ENCODE measurements around the gene NOB1. TPM values are rescaled to one million over a fixed set of nuclear protein-coding genes. Genes with fewer than 3 reads are reported as not detected.
"Not testable (repeated sequence)": the region's sequence is repeated elsewhere in the genome, so short reads cannot be mapped to it uniquely, and the experiment has no call there.

The NOB1 gene
- total and polyA plus RNA-seq, 2 experiments from 2014 or later = 24.8 to 44.5 TPM

DNA sequence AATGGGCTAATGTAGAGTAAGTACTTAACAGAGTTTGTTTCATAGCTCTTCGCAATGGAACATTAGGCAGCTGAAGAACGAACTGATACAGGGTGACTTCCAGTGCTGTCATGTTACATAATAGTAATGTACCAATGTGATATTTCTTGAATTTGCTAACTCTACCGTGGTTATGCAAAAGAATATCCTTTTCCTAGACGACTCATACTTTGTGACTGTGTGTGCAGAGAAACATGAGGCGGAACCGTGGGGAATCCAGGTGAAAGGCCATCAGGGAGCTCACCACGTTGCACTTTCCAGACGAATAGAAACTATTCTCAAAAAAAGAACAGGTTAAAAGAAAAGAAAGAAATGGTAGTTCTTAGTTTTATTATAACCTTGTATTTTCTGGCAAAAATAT lies 13.2 kb downstream of the NOB1 start:
- DNase-seq = no peak
- peaks cover 9% of the 10 kb centered on the region; the same call in 1 of the 2 replicates for H3K79me2 ChIP-seq (ENCODE audit: insufficient read depth)
- 76 to 79% methylated on average over 8 of the region's 8 CpGs for WGBS, 2 experiments (ENCODE audit: low coverage in 1 of 2, low lambda C conversion rate in 2 of 2, missing lambda C conversion rate in 2 of 2)
- H3K27me3 ChIP-seq (replicated peaks; ENCODE audit: insufficient read depth) = no peaks in the 10 kb centered on the region
- TF ChIP-seq EZH2phosphoT487 (IDR thresholded peaks at IDR 0.05; ENCODE audit: insufficient read depth, low read depth) (no peak), EZH2 (IDR thresholded peaks at IDR 0.05; ENCODE audit: insufficient read depth, poor library complexity, severe bottlenecking) (no peak)
- no peak overlapping the region for H3K4me2 ChIP-seq (ENCODE audit: unreplicated experiment)
- H3F3A ChIP-seq (ENCODE audit: insufficient read depth) = peaks cover 23% of the 10 kb centered on the region; the same call in 1 of the 2 replicates
- H3K9me2 ChIP-seq (ENCODE audit: insufficient read depth) = no peaks in the 10 kb centered on the region
- no peak overlapping the region for H3K27ac ChIP-seq
- H4K20me1 ChIP-seq (ENCODE audit: insufficient read depth) = no peaks in the 10 kb centered on the region
- no peak overlapping the region for H3K4me3 ChIP-seq
- in situ Hi-C loops (cut with MboI) = no loop called here
- H2AFZ ChIP-seq = no peak overlapping the region
- H3K36me3 ChIP-seq (ENCODE audit: low read depth) = peaks cover 43% of the 10 kb centered on the region
- H3K9ac ChIP-seq = no peak overlapping the region
- no peaks in the 10 kb centered on the region; the same call in 1 of the 2 replicates for H3K4me1 ChIP-seq (ENCODE audit: insufficient read depth)
- H3K9me3 ChIP-seq (ENCODE audit: low read depth) = no peaks in the 10 kb centered on the region

DNA sequence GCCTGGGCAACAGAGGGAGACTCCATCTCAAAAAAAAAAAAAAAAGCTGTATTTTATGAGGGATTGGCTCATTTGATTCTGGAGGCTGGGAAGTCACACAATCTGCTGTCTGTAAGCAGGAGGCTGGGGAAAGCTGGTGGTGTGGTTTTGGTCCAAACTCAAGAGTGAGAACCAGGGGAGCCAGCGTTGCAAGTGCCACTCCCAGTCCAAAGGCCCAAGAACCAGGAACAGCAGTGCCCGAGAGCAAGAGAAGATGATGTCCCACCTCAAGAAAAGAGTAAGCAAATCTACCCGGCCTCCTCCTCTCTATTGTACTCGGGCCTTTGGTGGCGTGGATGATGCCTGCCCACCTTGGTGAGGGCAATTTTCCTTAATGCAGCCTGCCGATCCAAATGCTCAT lies 22.6 kb downstream of the NOB1 start:
- TF ChIP-seq EZH2 (IDR thresholded peaks at IDR 0.05; ENCODE audit: insufficient read depth, poor library complexity, severe bottlenecking) (no peak), EZH2phosphoT487 (IDR thresholded peaks at IDR 0.05; ENCODE audit: insufficient read depth, low read depth) (no peak)
- WGBS, 2 experiments (ENCODE audit: low coverage in 1 of 2, low lambda C conversion rate in 2 of 2, missing lambda C conversion rate in 2 of 2) = 96 to 97% methylated on average over 6 of the region's 6 CpGs
- in situ Hi-C loops (cut with MboI) = no loop called here

GRCh38 chr16:69731280-69731679 lies 23.4 kb downstream of the NOB1 start:
- in situ Hi-C loops (cut with MboI); H3K9ac ChIP-seq; H3K27ac ChIP-seq; H2AFZ ChIP-seq; H3K4me3 ChIP-seq; H4K20me1 ChIP-seq (ENCODE audit: insufficient read depth); H3K4me2 ChIP-seq (ENCODE audit: unreplicated experiment); H3F3A ChIP-seq (ENCODE audit: insufficient read depth); H3K9me2 ChIP-seq (ENCODE audit: insufficient read depth); H3K79me2 ChIP-seq (ENCODE audit: insufficient read depth); H3K4me1 ChIP-seq (ENCODE audit: insufficient read depth); H3K9me3 ChIP-seq (ENCODE audit: low read depth); H3K36me3 ChIP-seq (ENCODE audit: low read depth); H3K27me3 ChIP-seq (replicated peaks; ENCODE audit: insufficient read depth); DNase-seq: not testable (repeated sequence)
- 79% methylated on average over 5 of the region's 5 CpGs for WGBS, 2 experiments (ENCODE audit: low coverage in 1 of 2, low lambda C conversion rate in 2 of 2, missing lambda C conversion rate in 2 of 2)

More for the DNA sequence above, 22.6 kb downstream of the NOB1 start:
- DNase-seq = no peak
- Histone ChIP-seq H3K4me3 (no peak overlapping the region), H3F3A (ENCODE audit: insufficient read depth) (peaks cover 5% of the 10 kb centered on the region; the same call in 1 of the 2 replicates), H3K4me2 (ENCODE audit: unreplicated experiment) (no peak overlapping the region), H4K20me1 (ENCODE audit: insufficient read depth) (no peaks in the 10 kb centered on the region), H3K79me2 (ENCODE audit: insufficient read depth) (peaks cover 6% of the 10 kb centered on the region; the same call in 1 of the 2 replicates), H3K27me3 (replicated peaks; ENCODE audit: insufficient read depth) (no peaks in the 10 kb centered on the region), H3K36me3 (ENCODE audit: low read depth) (no peaks in the 10 kb centered on the region), H3K9me2 (ENCODE audit: insufficient read depth) (no peaks in the 10 kb centered on the region), H3K9me3 (ENCODE audit: low read depth) (no peaks in the 10 kb centered on the region), H3K9ac (no peak overlapping the region), H2AFZ (no peak overlapping the region), H3K4me1 (ENCODE audit: insufficient read depth) (peaks cover 8% of the 10 kb centered on the region), H3K27ac (no peak overlapping the region)

- H3K4me3 ChIP-seq; H3K36me3 ChIP-seq (ENCODE audit: low read depth); H3K4me2 ChIP-seq (ENCODE audit: unreplicated experiment); H3K9ac ChIP-seq; H3K9me3 ChIP-seq (ENCODE audit: low read depth); DNase-seq; H2AFZ ChIP-seq; H3K9me2 ChIP-seq (ENCODE audit: insufficient read depth); H4K20me1 ChIP-seq (ENCODE audit: insufficient read depth); H3K27ac ChIP-seq; H3K27me3 ChIP-seq (replicated peaks; ENCODE audit: insufficient read depth): not testable (repeated sequence)
- H3K79me2 ChIP-seq (ENCODE audit: insufficient read depth) = peaks cover 29% of the 10 kb centered on the region
- peaks cover 18% of the 10 kb centered on the region; the same call in 1 of the 2 replicates for H3F3A ChIP-seq (ENCODE audit: insufficient read depth)
- peaks cover 24% of the 10 kb centered on the region for H3K4me1 ChIP-seq (ENCODE audit: insufficient read depth)
- WGBS, 2 experiments (ENCODE audit: low coverage in 1 of 2, low lambda C conversion rate in 2 of 2, missing lambda C conversion rate in 2 of 2) = 94 to 100% methylated on average over 4 of the region's 4 CpGs
- in situ Hi-C loops (cut with MboI) = loop anchor here (10.0 kb wide), 1 partner anchor 56 kb away; no protein-coding TSS in a partner anchor
Measured at GRCh38 chr16:69729030-69729429, 25.7 kb downstream of the NOB1 start.

DNA sequence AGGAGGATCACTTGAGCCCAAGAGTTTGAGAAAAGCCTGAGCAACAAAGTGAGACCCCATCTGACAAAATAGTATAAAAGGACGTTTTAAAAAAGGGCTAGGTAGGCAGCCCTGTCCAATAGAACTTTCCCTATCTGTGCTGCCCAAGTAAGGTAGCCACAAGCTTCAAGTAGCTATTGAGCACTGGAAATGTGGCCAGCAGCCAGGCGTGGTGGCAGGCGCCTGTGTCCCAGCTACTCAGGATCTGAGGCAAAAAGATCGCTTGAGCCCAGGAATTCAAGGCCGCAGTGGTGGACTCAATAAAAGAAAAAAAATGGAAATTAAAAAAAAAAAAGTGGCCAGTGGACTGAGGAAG lies 26.8 kb downstream of the NOB1 start:
- H3K27ac ChIP-seq = peak overlapping the region; percentile 92; the same call in 1 of the 2 replicates

More for the DNA sequence above, 26.8 kb downstream of the NOB1 start:
- H3K4me3 ChIP-seq = peak overlapping the region; percentile 93; the same call in 1 of the 2 replicates
- no peaks in the 10 kb centered on the region for H3K9me2 ChIP-seq (ENCODE audit: insufficient read depth)
- peak overlapping the region; percentile 94 for H3K4me2 ChIP-seq (ENCODE audit: unreplicated experiment)
- H2AFZ ChIP-seq = no peak overlapping the region
- H3K79me2 ChIP-seq (ENCODE audit: insufficient read depth) = peaks cover 40% of the 10 kb centered on the region
- no peak for TF ChIP-seq EZH2phosphoT487 (IDR thresholded peaks at IDR 0.05; ENCODE audit: insufficient read depth, low read depth)
- H3K36me3 ChIP-seq (ENCODE audit: low read depth) = no peaks in the 10 kb centered on the region
- H3K9ac ChIP-seq = no peak overlapping the region
- no peaks in the 10 kb centered on the region for H4K20me1 ChIP-seq (ENCODE audit: insufficient read depth)
- H3K27me3 ChIP-seq (replicated peaks; ENCODE audit: insufficient read depth) = no peaks in the 10 kb centered on the region
- WGBS, 2 experiments (ENCODE audit: low coverage in 1 of 2, low lambda C conversion rate in 2 of 2, missing lambda C conversion rate in 2 of 2) = 92 to 94% methylated on average over 5 of the region's 5 CpGs
- in situ Hi-C loops (cut with MboI) = loop anchor here (10.0 kb wide), 1 partner anchor 57 kb away; no protein-coding TSS in a partner anchor
- H3K9me3 ChIP-seq (ENCODE audit: low read depth) = no peaks in the 10 kb centered on the region
- H3K4me1 ChIP-seq (ENCODE audit: insufficient read depth) = peaks cover 24% of the 10 kb centered on the region
- peaks cover 18% of the 10 kb centered on the region; the same call in 1 of the 2 replicates for H3F3A ChIP-seq (ENCODE audit: insufficient read depth)
- no peak for DNase-seq

All from GM23248 (cell line).